SK-N-SH treated with all-trans-retinoic acid at 6 μM for 48 hours (cell line): ENCODE results near the gene ETV6.

ENCODE experiments used
- ATAC-seq: fragments of 200-7000 bp; cut with Tn5 transposase; 3 replicates; pipeline ENCODE4 v1.9.1; 2020; ENCODE audit warnings: mild to moderate bottlenecking, moderate library complexity
- ARNTL ChIP-seq: fragments of 450-650 bp; formaldehyde crosslinking; IDR thresholded peaks from 2 replicates; pipeline ENCODE4 v1.5.0; 2020; ENCODE audit warnings: low read depth, mild to moderate bottlenecking, moderate library complexity, borderline replicate concordance
- BACH2 ChIP-seq: fragments of 250-450 bp; sonication (Bioruptor Pico); IDR thresholded peaks from 2 replicates; pipeline ENCODE4 v1.9.0; 2021; ENCODE audit warnings: mild to moderate bottlenecking, borderline replicate concordance
- CSDC2 ChIP-seq: fragments of 250-450 bp; sonication (Bioruptor Pico); IDR thresholded peaks from 2 replicates; pipeline ENCODE4 v1.5.0; 2020; ENCODE audit warnings: mild to moderate bottlenecking, moderate library complexity
- ESRRG ChIP-seq: fragments of 250-450 bp; sonication (Bioruptor Pico); IDR thresholded peaks from 2 replicates; pipeline ENCODE4 v1.6.1; 2021; ENCODE audit warnings: mild to moderate bottlenecking
- GLIS3 ChIP-seq: fragments of 250-450 bp; sonication (Bioruptor Pico); IDR thresholded peaks from 2 replicates; pipeline ENCODE4 v1.5.0; 2020; ENCODE audit warnings: mild to moderate bottlenecking, moderate library complexity
- ISL1 ChIP-seq: fragments of 250-450 bp; sonication (Bioruptor Pico); IDR thresholded peaks from 2 replicates; pipeline ENCODE4 v2.1.2; 2022; ENCODE audit warnings: mild to moderate bottlenecking, moderate library complexity
- OSR1 ChIP-seq: fragments of 250-450 bp; sonication (Bioruptor Pico); IDR thresholded peaks from 2 replicates; pipeline ENCODE4 v1.8.0; 2022; ENCODE audit warnings: moderate library complexity, mild to moderate bottlenecking, inconsistent platforms
- PPARA ChIP-seq: fragments of 250-450 bp; sonication (Bioruptor Pico); IDR thresholded peaks from 2 replicates; pipeline ENCODE4 v1.5.0; 2020; ENCODE audit warnings: mild to moderate bottlenecking, borderline replicate concordance
- TOX ChIP-seq: fragments of 250-450 bp; sonication (Bioruptor Pico); IDR thresholded peaks from 2 replicates; pipeline ENCODE4 v1.8.0; 2021; ENCODE audit warnings: mild to moderate bottlenecking, moderate library complexity, borderline replicate concordance
- ZFP3 ChIP-seq: fragments of 250-450 bp; sonication (Bioruptor Pico); IDR thresholded peaks from 2 replicates; pipeline ENCODE4 v1.5.0; 2020; ENCODE audit warnings: mild to moderate bottlenecking, moderate library complexity
- ZFP30 ChIP-seq: fragments of 450-650 bp; formaldehyde crosslinking; IDR thresholded peaks from 2 replicates; pipeline ENCODE4 v1.5.0; 2022; ENCODE audit warnings: mild to moderate bottlenecking, moderate library complexity
- ZNF565 ChIP-seq: fragments of 450-650 bp; formaldehyde crosslinking; conservative IDR thresholded peaks from 2 replicates; pipeline ENCODE4 v1.5.0; 2020; ENCODE audit warnings: low read depth, mild to moderate bottlenecking, moderate library complexity
- ZNF70 ChIP-seq: fragments of 450-650 bp; formaldehyde crosslinking; IDR thresholded peaks from 2 replicates; pipeline ENCODE4 v1.5.0; 2020; ENCODE audit warnings: mild to moderate bottlenecking, moderate library complexity
- TF ChIP-seq, protein P1 (sequence below): fragments of 250-450 bp; sonication (Bioruptor Pico); IDR thresholded peaks from 2 replicates; pipeline ENCODE4 v1.5.0; 2020; ENCODE audit warnings: mild to moderate bottlenecking, moderate library complexity
- TF ChIP-seq, protein P2 (sequence below): fragments of 250-450 bp; sonication (Bioruptor Pico); IDR thresholded peaks from 2 replicates; pipeline ENCODE4 v1.5.1; 2020; ENCODE audit warnings: low read depth, mild to moderate bottlenecking, moderate library complexity
- TF ChIP-seq, protein P3 (sequence below): fragments of 250-450 bp; sonication (Bioruptor Pico); IDR thresholded peaks from 2 replicates; pipeline ENCODE4 v1.5.1; 2021; ENCODE audit warnings: mild to moderate bottlenecking, moderate library complexity
- TF ChIP-seq, protein P4 (sequence below): fragments of 250-450 bp; sonication (Bioruptor Pico); IDR thresholded peaks from 2 replicates; pipeline ENCODE4 v1.8.0; 2020; ENCODE audit warnings: mild to moderate bottlenecking, moderate library complexity, borderline replicate concordance

The ETV6 gene

DNA sequence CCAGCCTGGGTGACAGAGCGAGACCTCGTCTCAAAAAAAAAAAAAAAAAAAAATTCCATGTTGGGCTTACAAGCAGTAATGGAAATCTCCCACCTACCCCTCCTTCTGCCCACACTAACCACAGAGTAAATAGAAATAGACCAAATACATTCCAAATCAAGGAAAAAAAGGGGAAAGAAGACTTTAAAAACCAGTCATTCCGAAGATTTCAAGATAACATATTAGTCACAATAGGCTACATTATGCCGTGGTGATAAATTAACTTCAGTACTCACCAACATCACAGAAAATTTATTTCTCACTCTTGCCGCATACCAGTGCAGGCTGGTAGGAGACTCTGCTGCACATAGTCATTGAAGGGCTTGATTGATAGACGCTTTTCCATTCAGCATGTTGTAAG, 15.5 kb upstream of the ETV6 start:
- peak; percentile 77 for ATAC-seq
- TF ChIP-seq, protein P1, sequence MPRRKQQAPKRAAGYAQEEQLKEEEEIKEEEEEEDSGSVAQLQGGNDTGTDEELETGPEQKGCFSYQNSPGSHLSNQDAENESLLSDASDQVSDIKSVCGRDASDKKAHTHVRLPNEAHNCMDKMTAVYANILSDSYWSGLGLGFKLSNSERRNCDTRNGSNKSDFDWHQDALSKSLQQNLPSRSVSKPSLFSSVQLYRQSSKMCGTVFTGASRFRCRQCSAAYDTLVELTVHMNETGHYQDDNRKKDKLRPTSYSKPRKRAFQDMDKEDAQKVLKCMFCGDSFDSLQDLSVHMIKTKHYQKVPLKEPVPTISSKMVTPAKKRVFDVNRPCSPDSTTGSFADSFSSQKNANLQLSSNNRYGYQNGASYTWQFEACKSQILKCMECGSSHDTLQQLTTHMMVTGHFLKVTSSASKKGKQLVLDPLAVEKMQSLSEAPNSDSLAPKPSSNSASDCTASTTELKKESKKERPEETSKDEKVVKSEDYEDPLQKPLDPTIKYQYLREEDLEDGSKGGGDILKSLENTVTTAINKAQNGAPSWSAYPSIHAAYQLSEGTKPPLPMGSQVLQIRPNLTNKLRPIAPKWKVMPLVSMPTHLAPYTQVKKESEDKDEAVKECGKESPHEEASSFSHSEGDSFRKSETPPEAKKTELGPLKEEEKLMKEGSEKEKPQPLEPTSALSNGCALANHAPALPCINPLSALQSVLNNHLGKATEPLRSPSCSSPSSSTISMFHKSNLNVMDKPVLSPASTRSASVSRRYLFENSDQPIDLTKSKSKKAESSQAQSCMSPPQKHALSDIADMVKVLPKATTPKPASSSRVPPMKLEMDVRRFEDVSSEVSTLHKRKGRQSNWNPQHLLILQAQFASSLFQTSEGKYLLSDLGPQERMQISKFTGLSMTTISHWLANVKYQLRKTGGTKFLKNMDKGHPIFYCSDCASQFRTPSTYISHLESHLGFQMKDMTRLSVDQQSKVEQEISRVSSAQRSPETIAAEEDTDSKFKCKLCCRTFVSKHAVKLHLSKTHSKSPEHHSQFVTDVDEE (CRISPR knock-in tag): no peak
- TF ChIP-seq ZFP3: no peak
- TF ChIP-seq PPARA (CRISPR knock-in tag): no peak
- no peak for TF ChIP-seq ESRRG (CRISPR knock-in tag)
- TF ChIP-seq BACH2: no peak
- TF ChIP-seq GLIS3 (CRISPR knock-in tag): no peak
- no peak for TF ChIP-seq ISL1 (CRISPR knock-in tag)
- TF ChIP-seq ZFP30 (CRISPR knock-in tag): no peak
- TF ChIP-seq, protein P2, sequence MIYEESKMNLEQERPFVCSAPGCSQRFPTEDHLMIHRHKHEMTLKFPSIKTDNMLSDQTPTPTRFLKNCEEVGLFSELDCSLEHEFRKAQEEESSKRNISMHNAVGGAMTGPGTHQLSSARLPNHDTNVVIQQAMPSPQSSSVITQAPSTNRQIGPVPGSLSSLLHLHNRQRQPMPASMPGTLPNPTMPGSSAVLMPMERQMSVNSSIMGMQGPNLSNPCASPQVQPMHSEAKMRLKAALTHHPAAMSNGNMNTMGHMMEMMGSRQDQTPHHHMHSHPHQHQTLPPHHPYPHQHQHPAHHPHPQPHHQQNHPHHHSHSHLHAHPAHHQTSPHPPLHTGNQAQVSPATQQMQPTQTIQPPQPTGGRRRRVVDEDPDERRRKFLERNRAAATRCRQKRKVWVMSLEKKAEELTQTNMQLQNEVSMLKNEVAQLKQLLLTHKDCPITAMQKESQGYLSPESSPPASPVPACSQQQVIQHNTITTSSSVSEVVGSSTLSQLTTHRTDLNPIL: no peak
- no peak for TF ChIP-seq TOX (CRISPR knock-in tag)
- TF ChIP-seq, protein P3, sequence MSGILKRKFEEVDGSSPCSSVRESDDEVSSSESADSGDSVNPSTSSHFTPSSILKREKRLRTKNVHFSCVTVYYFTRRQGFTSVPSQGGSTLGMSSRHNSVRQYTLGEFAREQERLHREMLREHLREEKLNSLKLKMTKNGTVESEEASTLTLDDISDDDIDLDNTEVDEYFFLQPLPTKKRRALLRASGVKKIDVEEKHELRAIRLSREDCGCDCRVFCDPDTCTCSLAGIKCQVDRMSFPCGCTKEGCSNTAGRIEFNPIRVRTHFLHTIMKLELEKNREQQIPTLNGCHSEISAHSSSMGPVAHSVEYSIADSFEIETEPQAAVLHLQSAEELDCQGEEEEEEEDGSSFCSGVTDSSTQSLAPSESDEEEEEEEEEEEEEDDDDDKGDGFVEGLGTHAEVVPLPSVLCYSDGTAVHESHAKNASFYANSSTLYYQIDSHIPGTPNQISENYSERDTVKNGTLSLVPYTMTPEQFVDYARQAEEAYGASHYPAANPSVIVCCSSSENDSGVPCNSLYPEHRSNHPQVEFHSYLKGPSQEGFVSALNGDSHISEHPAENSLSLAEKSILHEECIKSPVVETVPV: no peak
- TF ChIP-seq ZNF70 (CRISPR knock-in tag): no peak
- TF ChIP-seq, protein P4, sequence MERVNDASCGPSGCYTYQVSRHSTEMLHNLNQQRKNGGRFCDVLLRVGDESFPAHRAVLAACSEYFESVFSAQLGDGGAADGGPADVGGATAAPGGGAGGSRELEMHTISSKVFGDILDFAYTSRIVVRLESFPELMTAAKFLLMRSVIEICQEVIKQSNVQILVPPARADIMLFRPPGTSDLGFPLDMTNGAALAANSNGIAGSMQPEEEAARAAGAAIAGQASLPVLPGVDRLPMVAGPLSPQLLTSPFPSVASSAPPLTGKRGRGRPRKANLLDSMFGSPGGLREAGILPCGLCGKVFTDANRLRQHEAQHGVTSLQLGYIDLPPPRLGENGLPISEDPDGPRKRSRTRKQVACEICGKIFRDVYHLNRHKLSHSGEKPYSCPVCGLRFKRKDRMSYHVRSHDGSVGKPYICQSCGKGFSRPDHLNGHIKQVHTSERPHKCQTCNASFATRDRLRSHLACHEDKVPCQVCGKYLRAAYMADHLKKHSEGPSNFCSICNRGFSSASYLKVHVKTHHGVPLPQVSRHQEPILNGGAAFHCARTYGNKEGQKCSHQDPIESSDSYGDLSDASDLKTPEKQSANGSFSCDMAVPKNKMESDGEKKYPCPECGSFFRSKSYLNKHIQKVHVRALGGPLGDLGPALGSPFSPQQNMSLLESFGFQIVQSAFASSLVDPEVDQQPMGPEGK (CRISPR knock-in tag): no peak

DNA sequence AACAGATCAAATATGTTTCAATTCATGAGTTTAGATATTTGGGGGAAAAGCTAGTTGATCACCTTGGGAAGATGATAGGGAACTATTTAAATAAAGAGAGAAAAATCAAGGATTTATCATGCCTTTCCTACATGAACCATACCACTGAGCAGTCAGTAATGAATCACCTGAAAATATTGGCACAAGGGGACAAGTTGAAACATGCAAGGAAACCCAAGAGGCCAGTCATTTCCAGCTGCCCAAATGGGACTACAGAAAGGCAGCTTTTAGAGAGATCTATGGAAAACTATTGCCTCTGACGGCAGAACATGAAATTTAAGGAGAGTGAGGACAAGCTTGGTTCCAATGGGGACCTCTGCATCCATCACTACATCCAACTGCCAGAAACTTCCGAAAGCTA, 14.1 kb upstream of the ETV6 start:
- ATAC-seq: no peak
- no peak for TF ChIP-seq ARNTL (CRISPR knock-in tag)
- no peak for TF ChIP-seq ZNF565

DNA sequence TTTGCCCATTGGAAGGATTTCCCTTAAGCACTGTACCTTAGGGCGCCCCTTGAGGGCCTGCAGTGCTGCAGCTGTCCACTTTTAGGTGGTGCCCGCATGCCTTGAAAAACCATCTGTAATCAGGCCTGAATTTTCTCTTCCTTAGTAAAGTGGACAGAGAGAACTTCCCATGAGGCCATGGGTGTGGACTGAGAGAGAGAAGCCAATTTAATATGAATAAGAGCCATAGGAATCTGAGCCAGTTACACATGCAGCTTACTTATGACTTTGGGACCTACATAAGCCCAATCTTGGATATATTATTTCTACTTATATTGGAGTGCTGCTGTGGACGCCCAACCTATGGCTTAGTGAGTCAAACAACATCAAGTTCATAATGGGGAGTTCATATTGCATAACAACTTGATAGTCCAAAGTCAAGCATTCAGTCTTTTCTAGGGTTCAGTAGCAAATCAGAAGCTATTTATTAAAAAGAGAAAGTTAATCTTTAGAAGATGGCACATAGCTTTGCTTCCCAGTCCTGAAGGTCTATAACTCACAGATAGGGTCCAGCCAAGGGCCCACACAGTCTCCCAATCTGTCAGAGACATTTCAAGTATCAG, 11.1 kb upstream of the ETV6 start:
- TF ChIP-seq ISL1 (CRISPR knock-in tag) (no peak), TOX (CRISPR knock-in tag) (no peak), PPARA (CRISPR knock-in tag) (no peak), ZNF565 (no peak), GLIS3 (CRISPR knock-in tag) (no peak), ZFP30 (CRISPR knock-in tag) (no peak), CSDC2 (CRISPR knock-in tag) (no peak), OSR1 (CRISPR knock-in tag) (no peak), ZFP3 (no peak)
- TF ChIP-seq, protein P1 (CRISPR knock-in tag): no peak
- TF ChIP-seq, protein P2: no peak
- TF ChIP-seq, all 23 proteins: peak for 0
- no peak for ATAC-seq
